AG10803 (cell line): ENCODE data around the gene CEP162.
A peak's percentile ranks its signal among the peaks of the same experiment; 100 is the strongest.

Experiments used
- DNase-seq: peaks from one replicate; pipeline ENCODE4 v3.0.0; 2010; ENCODE audit warnings: low read depth
- H3K4me3 ChIP-seq: 2 replicates; pipeline ENCODE4 v1.5.1; 2011; ENCODE audit warnings: mild to moderate bottlenecking, low read length, control low read depth
- TF ChIP-seq, protein P1 (sequence below): conservative IDR thresholded peaks from 2 replicates; pipeline ENCODE4 v1.5.1; 2011; ENCODE audit warnings: mild to moderate bottlenecking, low read length, control low read depth, inconsistent platforms

Gene CEP162

DNA sequence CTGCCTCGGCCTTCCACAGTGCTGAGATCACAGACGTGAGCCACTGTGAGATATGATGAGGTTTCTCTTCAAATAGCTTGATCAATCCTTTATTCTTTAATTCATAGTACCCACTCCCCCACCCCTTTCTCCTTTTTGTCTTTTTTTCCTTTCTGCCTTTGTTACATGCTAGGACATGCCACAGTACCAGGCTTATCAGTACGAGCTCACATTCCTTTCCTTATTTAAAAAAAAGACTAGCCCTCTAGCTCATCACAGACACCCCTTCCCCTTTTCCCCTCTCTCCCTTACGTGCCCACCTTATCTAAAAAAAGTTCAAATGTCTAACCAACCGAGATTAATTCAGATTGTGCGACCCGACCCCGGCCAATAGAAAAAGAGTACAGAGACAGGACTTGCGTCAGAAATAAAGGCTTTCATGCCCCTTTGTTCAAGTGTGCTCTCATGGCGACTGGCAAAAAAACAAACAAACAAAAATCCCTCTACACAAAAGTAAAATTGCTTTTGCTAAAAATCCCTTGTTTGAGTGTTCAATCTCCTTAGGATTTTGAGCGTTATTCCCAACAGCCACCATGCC, 144.7 kb downstream of the CEP162 start:
- no peak for DNase-seq
- TF ChIP-seq, protein P1, sequence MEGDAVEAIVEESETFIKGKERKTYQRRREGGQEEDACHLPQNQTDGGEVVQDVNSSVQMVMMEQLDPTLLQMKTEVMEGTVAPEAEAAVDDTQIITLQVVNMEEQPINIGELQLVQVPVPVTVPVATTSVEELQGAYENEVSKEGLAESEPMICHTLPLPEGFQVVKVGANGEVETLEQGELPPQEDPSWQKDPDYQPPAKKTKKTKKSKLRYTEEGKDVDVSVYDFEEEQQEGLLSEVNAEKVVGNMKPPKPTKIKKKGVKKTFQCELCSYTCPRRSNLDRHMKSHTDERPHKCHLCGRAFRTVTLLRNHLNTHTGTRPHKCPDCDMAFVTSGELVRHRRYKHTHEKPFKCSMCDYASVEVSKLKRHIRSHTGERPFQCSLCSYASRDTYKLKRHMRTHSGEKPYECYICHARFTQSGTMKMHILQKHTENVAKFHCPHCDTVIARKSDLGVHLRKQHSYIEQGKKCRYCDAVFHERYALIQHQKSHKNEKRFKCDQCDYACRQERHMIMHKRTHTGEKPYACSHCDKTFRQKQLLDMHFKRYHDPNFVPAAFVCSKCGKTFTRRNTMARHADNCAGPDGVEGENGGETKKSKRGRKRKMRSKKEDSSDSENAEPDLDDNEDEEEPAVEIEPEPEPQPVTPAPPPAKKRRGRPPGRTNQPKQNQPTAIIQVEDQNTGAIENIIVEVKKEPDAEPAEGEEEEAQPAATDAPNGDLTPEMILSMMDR: no peak
- H3K4me3 ChIP-seq: no peak overlapping the region

DNA sequence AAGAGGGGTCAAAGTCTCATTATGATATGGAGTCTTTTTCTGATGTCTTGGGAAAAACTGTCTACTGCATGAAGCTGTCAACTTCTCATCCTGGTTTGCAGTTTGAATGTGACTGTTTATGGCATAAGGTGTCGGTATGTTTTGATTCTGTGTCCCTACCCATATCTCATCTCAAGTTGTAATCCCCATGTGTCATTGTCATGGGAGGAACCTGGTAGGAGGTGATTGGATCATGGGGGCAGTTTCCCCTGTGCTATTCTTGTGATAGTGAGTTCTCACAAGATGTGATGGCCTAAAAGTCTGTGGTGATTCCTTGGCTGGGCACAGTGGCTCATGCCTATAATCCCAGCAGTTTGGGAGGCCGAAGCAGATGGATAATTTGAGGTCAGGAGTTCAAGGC, 146.2 kb downstream of the CEP162 start:
- TF ChIP-seq, protein P1: no peak
- DNase-seq: no peak
- no peak overlapping the region for H3K4me3 ChIP-seq

DNA sequence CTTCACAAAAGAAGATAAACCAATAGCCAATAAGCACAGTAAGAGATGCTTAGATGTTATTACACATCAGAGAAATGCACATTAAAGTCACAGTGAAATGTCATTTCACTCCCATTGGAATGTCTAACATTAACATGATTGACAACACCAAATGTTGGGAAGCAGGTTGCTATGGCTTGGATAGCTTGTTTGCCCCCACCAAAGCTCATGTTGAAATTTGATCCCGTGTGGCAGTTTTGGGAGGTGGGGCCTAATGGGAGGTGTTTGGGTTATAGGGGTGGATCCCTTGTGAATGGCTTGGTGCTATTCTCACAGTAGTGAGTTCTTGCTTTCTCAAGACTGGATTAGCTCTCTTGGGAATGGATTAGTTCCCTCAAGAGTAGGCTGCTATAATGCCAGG, 149.1 kb downstream of the CEP162 start:
- no peak for DNase-seq
- H3K4me3 ChIP-seq: no peak overlapping the region

DNA sequence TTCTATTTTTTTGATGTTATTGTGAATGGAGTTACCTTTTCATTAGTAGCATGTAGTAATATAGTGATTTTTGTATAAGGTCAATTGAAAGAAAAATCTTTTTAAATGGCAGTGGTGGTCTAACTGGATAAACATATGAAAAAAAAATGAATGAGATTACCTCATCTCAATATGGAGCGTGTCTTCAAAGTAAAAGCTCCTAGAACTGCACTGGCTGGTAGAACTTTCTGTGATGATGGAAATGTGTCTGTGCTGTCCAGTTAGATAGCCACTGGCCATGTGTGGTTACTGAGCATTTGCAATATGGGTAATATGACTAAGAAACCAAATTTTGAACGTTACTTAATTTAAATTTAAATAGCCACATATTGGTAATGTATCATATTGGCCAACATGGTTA, 149.8 kb downstream of the CEP162 start:
- H3K4me3 ChIP-seq: no peak overlapping the region
- no peak for DNase-seq
- TF ChIP-seq, protein P1: no peak

More for the DNA sequence above, 149.1 kb downstream of the CEP162 start:
- TF ChIP-seq, protein P1: no peak

DNA sequence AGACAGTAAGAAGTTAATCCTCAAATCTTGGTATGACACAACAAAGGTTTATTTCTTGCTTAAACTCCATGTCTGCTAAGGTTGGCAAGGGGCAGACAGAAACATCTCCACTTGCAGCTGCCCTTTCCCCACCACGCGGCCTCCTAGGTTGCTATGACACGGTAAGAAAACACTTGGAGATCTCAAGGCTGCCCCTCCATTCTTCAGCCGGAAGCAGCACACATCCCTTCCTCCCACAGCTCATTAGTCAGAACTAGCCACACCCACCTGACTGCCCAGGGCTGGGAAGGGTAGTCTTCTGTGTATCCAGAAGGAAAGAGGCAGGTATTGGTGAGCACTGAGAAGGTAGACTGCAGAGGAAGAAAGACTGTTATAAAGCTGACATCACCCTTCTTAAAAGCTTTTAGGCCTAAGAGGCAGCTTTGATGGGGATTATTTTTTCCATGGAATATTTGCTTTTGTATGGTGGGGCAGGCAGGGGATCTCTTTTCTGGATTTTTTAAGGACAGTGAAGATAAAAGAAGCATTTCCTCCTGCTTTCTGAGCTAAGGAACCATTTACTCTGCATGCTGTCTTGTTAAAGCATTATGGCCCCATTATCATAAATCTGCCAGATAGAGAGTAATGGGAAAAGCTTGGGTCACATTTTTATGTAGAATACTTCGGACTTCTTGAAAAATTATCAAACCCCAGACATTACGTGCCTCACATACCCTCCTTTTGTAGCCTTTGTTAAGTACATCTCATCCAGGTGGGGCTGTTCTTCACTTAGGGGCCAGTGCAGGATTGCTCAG, 152.3 kb downstream of the CEP162 start:
- no peak overlapping the region for H3K4me3 ChIP-seq
- DNase-seq: peak; percentile 18
- TF ChIP-seq, protein P1: no peak
